RWPE2 (cell line): ENCODE results near the gene PADI1.

Experiments
- ATAC-seq: fragments of 200-7000 bp; cut with Tn5 transposase; 3 replicates; pipeline ENCODE4 v1.9.1; 2021; ENCODE audit warnings: low read depth
- DNase-seq: peaks from one replicate; pipeline ENCODE4 v3.0.0-alpha.2; 2020; ENCODE audit warnings: low spot score
- H3K27ac ChIP-seq: fragments of 450-650 bp; 2 replicates; pipeline ENCODE4 v1.5.1; 2017; ENCODE audit warnings: mild to moderate bottlenecking; ENCODE audit not compliant: poor library complexity, severe bottlenecking
- H3K27me3 ChIP-seq: fragments of 250-450 bp; sonication (Bioruptor Pico); 2 replicates; pipeline ENCODE4 v1.5.1; 2021; ENCODE audit warnings: mild to moderate bottlenecking, moderate library complexity; ENCODE audit not compliant: insufficient read depth, poor library complexity, severe bottlenecking
- H3K36me3 ChIP-seq: fragments of 250-450 bp; sonication (Bioruptor Pico); 2 replicates; pipeline ENCODE4 v1.5.1; 2020; ENCODE audit warnings: low read depth, mild to moderate bottlenecking, moderate library complexity
- H3K4me1 ChIP-seq: fragments of 250-450 bp; sonication (Bioruptor Pico); 2 replicates; pipeline ENCODE4 v1.5.1; 2021; ENCODE audit warnings: mild to moderate bottlenecking, moderate library complexity; ENCODE audit not compliant: insufficient read depth, poor library complexity, severe bottlenecking
- H3K4me3 ChIP-seq: fragments of 250-450 bp; sonication (Bioruptor Pico); 2 replicates; pipeline ENCODE4 v1.5.1; 2021; ENCODE audit warnings: mild to moderate bottlenecking, moderate library complexity; ENCODE audit not compliant: severe bottlenecking
- H3K9me3 ChIP-seq: fragments of 250-450 bp; sonication (Bioruptor Pico); 2 replicates; pipeline ENCODE4 v1.5.1; 2021; ENCODE audit warnings: mild to moderate bottlenecking, moderate library complexity; ENCODE audit not compliant: severe bottlenecking
- CTCF ChIP-seq: fragments of 450-650 bp; IDR thresholded peaks from one replicate; pipeline ENCODE4 v1.5.1; 2017; ENCODE audit warnings: mild to moderate bottlenecking, moderate library complexity; ENCODE audit not compliant: poor library complexity, severe bottlenecking

PADI1 gene

GRCh38 chr1:17192394-17193221, 12.3 kb upstream of the PADI1 start:
- DNase-seq, result no peak
- H3K27me3 ChIP-seq, result no peaks in the 10 kb centered on the region
- H3K4me1 ChIP-seq, result peaks cover 39% of the 10 kb centered on the region
- H3K9me3 ChIP-seq, result peaks cover 3% of the 10 kb centered on the region
- H3K36me3 ChIP-seq, result no peaks in the 10 kb centered on the region
- no peak for TF ChIP-seq CTCF
- peak overlapping the region; percentile 97 for H3K27ac ChIP-seq
- no peak for ATAC-seq
- no peak overlapping the region for H3K4me3 ChIP-seq

GRCh38 chr1:17193222-17194132, 11.5 kb upstream of the PADI1 start:
- H3K4me1 ChIP-seq, result peaks cover 41% of the 10 kb centered on the region
- H3K36me3 ChIP-seq, result no peaks in the 10 kb centered on the region
- peaks cover 3% of the 10 kb centered on the region for H3K9me3 ChIP-seq
- no peak overlapping the region for H3K4me3 ChIP-seq
- ATAC-seq (no peak), DNase-seq (no peak)
- no peaks in the 10 kb centered on the region for H3K27me3 ChIP-seq
- H3K27ac ChIP-seq, result peak overlapping the region; percentile 97
- TF ChIP-seq CTCF, result no peak

- H3K27ac ChIP-seq, result peak overlapping the region; percentile 97
- H3K27me3 ChIP-seq, result no peaks in the 10 kb centered on the region
- TF ChIP-seq CTCF, result no peak
- peak; percentile 52 for DNase-seq
- H3K9me3 ChIP-seq, result no peaks in the 10 kb centered on the region
- H3K4me3 ChIP-seq, result no peak overlapping the region
- no peaks in the 10 kb centered on the region for H3K36me3 ChIP-seq
- no peak for ATAC-seq
- H3K4me1 ChIP-seq, result peaks cover 45% of the 10 kb centered on the region
These were observed 10.8 kb upstream of the PADI1 start for GRCh38 chr1:17194133-17194475.

- no peak for TF ChIP-seq CTCF
- peak overlapping the region; percentile 97 for H3K27ac ChIP-seq
- no peaks in the 10 kb centered on the region for H3K36me3 ChIP-seq
- DNase-seq, result no peak
- peaks cover 38% of the 10 kb centered on the region for H3K4me1 ChIP-seq
- no peak overlapping the region for H3K4me3 ChIP-seq
- no peak for ATAC-seq
- H3K27me3 ChIP-seq, result no peaks in the 10 kb centered on the region
- H3K9me3 ChIP-seq, result no peaks in the 10 kb centered on the region
These were observed 10.1 kb upstream of the PADI1 start for GRCh38 chr1:17194615-17195528.
